ENCODE data around the gene CHM.

GRCh38 chrX:85922821-85923220 is 124.5 kb downstream of the CHM start:
- TF ChIP-seq POLR2A (IDR thresholded peaks at IDR 0.05; ENCODE audit: low read length) (no peak), GATA1 (IDR thresholded peaks at IDR 0.05; ENCODE audit: low read depth, low read length) (no peak)
